Activated CD4-positive, alpha-beta T cell treated with anti-CD3 and anti-CD28 coated beads, Interleukin-2, amount 50 U/mL, for 1 hour (primary cell): Measurements from ENCODE around the gene TADA2A.
"Not testable (repeated sequence)": the region's sequence is repeated elsewhere in the genome, so short reads cannot be mapped to it uniquely, and the experiment has no call there.

Source experiments
- DNase-seq: peaks from one replicate; pipeline ENCODE4 v3.0.0-alpha.2; 2020

The TADA2A gene

GRCh38 chr17:37494401-37494831 is 87.7 kb downstream of the TADA2A start:
- DNase-seq: no peak

- no peak for DNase-seq
Observed at GRCh38 chr17:37494971-37495370, 88.3 kb downstream of the TADA2A start.

GRCh38 chr17:37500378-37500777 is 93.7 kb downstream of the TADA2A start:
- DNase-seq: no peak

- DNase-seq: no peak
Observed at GRCh38 chr17:37502009-37502936, 95.6 kb downstream of the TADA2A start.

- DNase-seq: no peak
Observed at GRCh38 chr17:37503148-37503547, 96.5 kb downstream of the TADA2A start.

- no peak for DNase-seq
Observed at GRCh38 chr17:37505333-37505732, 98.6 kb downstream of the TADA2A start.

- DNase-seq: no peak
Observed at GRCh38 chr17:37506678-37507077, 100.0 kb downstream of the TADA2A start.

GRCh38 chr17:37507111-37507510 is 100.4 kb downstream of the TADA2A start:
- DNase-seq: no peak

- no peak for DNase-seq
Observed at GRCh38 chr17:37510056-37510455, 103.4 kb downstream of the TADA2A start.

- not testable (repeated sequence) for DNase-seq
Observed at GRCh38 chr17:37511642-37512041, 105.0 kb downstream of the TADA2A start.

- no peak for DNase-seq
Observed at GRCh38 chr17:37512442-37513068, 105.9 kb downstream of the TADA2A start.

GRCh38 chr17:37513711-37514110 is 107.0 kb downstream of the TADA2A start:
- DNase-seq: no peak

- DNase-seq: no peak
Observed at GRCh38 chr17:37516127-37516571, 109.5 kb downstream of the TADA2A start.

GRCh38 chr17:37517881-37518280 is 111.2 kb downstream of the TADA2A start:
- DNase-seq: no peak

GRCh38 chr17:37518826-37519225 is 112.1 kb downstream of the TADA2A start:
- no peak for DNase-seq

- no peak for DNase-seq
Observed at GRCh38 chr17:37519251-37519985, 112.7 kb downstream of the TADA2A start.

- no peak for DNase-seq
Observed at GRCh38 chr17:37520174-37520573, 113.5 kb downstream of the TADA2A start.

- DNase-seq: no peak
Observed at GRCh38 chr17:37521821-37522220, 115.1 kb downstream of the TADA2A start.

GRCh38 chr17:37523715-37524219 is 117.1 kb downstream of the TADA2A start:
- DNase-seq: no peak

- DNase-seq: no peak
Observed at GRCh38 chr17:37527249-37527851, 120.7 kb downstream of the TADA2A start.
